Measurements from ENCODE around the gene NRG3.

- TF ChIP-seq, protein P1, sequence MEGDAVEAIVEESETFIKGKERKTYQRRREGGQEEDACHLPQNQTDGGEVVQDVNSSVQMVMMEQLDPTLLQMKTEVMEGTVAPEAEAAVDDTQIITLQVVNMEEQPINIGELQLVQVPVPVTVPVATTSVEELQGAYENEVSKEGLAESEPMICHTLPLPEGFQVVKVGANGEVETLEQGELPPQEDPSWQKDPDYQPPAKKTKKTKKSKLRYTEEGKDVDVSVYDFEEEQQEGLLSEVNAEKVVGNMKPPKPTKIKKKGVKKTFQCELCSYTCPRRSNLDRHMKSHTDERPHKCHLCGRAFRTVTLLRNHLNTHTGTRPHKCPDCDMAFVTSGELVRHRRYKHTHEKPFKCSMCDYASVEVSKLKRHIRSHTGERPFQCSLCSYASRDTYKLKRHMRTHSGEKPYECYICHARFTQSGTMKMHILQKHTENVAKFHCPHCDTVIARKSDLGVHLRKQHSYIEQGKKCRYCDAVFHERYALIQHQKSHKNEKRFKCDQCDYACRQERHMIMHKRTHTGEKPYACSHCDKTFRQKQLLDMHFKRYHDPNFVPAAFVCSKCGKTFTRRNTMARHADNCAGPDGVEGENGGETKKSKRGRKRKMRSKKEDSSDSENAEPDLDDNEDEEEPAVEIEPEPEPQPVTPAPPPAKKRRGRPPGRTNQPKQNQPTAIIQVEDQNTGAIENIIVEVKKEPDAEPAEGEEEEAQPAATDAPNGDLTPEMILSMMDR (IDR thresholded peaks at IDR 0.05; ENCODE audit: low read length) = no peak
- TF ChIP-seq EZH2 (IDR thresholded peaks at IDR 0.05; ENCODE audit: borderline replicate concordance, low read length) = no peak
Measured at GRCh38 chr10:82136103-82136502, 261.1 kb downstream of the NRG3 start.
